Measurements from ENCODE around the gene POC1B. TPM values are rescaled to one million over a fixed set of nuclear protein-coding genes. Genes with fewer than 3 reads are reported as not detected.

The POC1B gene
- total RNA-seq, 2 donors from 2014 or later, result 10.9 to 32.6 TPM

DNA sequence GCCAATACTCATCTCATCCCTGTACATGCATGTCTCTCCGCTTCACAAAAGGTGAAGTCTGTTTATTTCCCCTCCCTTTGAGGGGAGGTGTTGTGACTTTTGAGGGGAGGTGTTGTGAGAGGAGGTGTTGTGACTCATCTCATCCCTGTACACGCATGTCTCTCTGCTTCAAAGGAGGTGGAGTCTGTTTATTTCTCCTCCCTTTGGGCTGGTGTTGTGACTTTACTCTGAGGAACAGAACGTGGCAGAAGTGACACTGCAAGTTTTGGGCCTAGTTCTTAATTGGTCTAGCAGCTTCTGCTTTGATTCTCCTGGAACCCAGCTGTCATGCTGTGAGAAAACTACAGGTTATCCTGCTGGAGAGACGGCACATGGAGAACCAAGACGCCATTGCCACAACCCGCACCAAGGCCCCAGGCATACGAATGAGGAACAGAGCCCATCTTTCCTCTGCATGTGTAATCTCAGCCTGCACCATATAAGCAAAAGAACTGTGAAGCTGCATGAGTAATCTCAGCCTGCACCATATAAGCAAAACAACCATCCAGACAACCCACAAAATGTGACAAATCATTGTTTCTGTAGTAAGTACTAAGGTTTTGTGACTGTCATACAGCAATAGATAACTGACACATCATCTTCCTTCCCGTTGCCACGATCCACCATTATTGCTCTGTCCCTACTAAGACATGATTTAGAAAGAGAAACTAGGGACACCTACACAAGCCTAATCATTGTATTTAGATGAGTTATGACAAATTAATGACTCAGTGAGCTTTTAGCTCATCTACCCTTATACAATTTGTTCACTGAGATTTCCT is 31.2 kb downstream of the POC1B start:
- H3K4me3 ChIP-seq, result no peak overlapping the region
- DNase-seq (no peak), ATAC-seq (no peak)
- H3K4me1 ChIP-seq, result peaks cover 11% of the 10 kb centered on the region
- H3K27ac ChIP-seq, result no peak overlapping the region
- no peaks in the 10 kb centered on the region for H3K27me3 ChIP-seq
- TF ChIP-seq POLR2A (IDR thresholded peaks at IDR 0.05), result no peak
- TF ChIP-seq CTCF (IDR thresholded peaks at IDR 0.05), result no peak
- H3K9me3 ChIP-seq, result no peaks in the 10 kb centered on the region
- no peaks in the 10 kb centered on the region for H3K36me3 ChIP-seq (replicated peaks in 1 of 2; ENCODE audit: insufficient read depth in 1 of 2, low read depth in 2 of 2)
- intact Hi-C loops (cut with DNase I), result no loop called here
- 85 to 90% methylated on average over 9 of the region's 9 CpGs for WGBS, 2 donors

GRCh38 chr12:89493670-89494302 is 32.1 kb downstream of the POC1B start:
- intact Hi-C loops (cut with DNase I), result no loop called here
- Histone ChIP-seq H3K27me3 (no peaks in the 10 kb centered on the region), H3K36me3 (replicated peaks in 1 of 2; ENCODE audit: insufficient read depth in 1 of 2, low read depth in 2 of 2) (no peaks in the 10 kb centered on the region), H3K4me3 (no peak overlapping the region), H3K4me1 (peaks cover 11% of the 10 kb centered on the region), H3K9me3 (no peaks in the 10 kb centered on the region), H3K27ac (no peak overlapping the region)
- ATAC-seq (no peak), DNase-seq (no peak)
- 85 to 88% methylated on average over 5 of the region's 5 CpGs for WGBS, 2 donors
- TF ChIP-seq POLR2A (IDR thresholded peaks at IDR 0.05) (no peak), CTCF (IDR thresholded peaks at IDR 0.05) (no peak)

DNA sequence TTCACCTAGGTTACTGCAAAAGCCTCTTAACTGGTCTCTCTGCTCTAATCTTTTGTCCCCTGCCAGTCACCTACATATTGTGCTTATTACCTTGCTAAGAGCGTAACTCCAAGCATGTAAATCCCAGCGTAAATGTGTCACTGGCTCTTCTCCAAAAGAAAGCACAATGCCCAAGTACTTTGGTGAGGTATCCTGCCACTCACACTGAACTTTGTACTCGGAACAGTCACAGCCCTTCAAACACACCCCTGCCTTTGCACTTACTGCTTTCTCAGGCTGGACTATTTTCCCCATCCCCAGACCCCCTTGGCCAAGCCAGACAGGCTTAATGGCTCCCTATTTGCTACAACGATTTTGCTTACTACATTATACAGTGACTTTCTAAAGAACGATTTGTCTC is 33.0 kb downstream of the POC1B start:
- no peaks in the 10 kb centered on the region for H3K27me3 ChIP-seq
- TF ChIP-seq CTCF (IDR thresholded peaks at IDR 0.05), result no peak
- TF ChIP-seq POLR2A (IDR thresholded peaks at IDR 0.05), result no peak
- no peaks in the 10 kb centered on the region for H3K36me3 ChIP-seq (replicated peaks in 1 of 2; ENCODE audit: insufficient read depth in 1 of 2, low read depth in 2 of 2)
- no peak overlapping the region for H3K27ac ChIP-seq
- ATAC-seq (no peak), DNase-seq (no peak)
- 41 to 52% methylated on average over 5 of the region's 5 CpGs for WGBS, 2 donors
- H3K4me1 ChIP-seq, result peaks cover 11% of the 10 kb centered on the region
- no peaks in the 10 kb centered on the region for H3K9me3 ChIP-seq
- H3K4me3 ChIP-seq, result no peak overlapping the region
- intact Hi-C loops (cut with DNase I), result no loop called here

DNA sequence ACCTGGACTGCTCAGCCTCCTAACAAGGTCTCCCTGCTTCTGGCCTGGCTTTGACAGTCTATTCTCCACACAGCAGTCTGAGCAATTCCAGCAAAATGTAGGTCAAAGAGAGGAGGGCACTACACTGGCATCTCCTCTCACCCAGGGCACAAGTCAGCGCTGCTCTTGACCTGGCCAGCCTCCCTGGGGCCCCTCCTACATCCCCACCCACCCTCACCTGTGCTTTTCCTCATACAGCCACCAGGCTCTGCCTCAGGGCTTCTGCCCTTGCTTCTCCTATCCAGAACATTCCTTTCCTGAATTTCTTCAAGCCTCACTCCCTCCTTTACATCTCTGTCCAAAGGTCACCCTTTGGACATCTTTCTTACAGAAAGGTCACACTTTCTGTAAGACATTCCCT is 34.9 kb downstream of the POC1B start:
- Histone ChIP-seq H3K4me1 (no peaks in the 10 kb centered on the region), H3K4me3 (no peak overlapping the region), H3K9me3 (no peaks in the 10 kb centered on the region), H3K27me3 (no peaks in the 10 kb centered on the region), H3K36me3 (replicated peaks in 1 of 2; ENCODE audit: insufficient read depth in 1 of 2, low read depth in 2 of 2) (no peaks in the 10 kb centered on the region), H3K27ac (no peak overlapping the region)
- ATAC-seq (no peak), DNase-seq (no peak)
- 94 to 100% methylated on average over 1 of the region's 1 CpG for WGBS, 2 donors
- TF ChIP-seq POLR2A (IDR thresholded peaks at IDR 0.05) (no peak), CTCF (IDR thresholded peaks at IDR 0.05) (no peak)
- intact Hi-C loops (cut with DNase I), result no loop called here

All from body of pancreas (tissue), 4 donors.